OCI-LY1 (cell line): ENCODE data around the gene SLC47A2.

Experiments used
- H2AFZ ChIP-seq: fragments of 200-600 bp; sonication (generic), shearing (Covaris generic); 2 replicates; pipeline ENCODE4 v1.6.0; 2014; ENCODE audit warnings: antibody characterized with exemption, mild to moderate bottlenecking, low read length
- H3F3A ChIP-seq: fragments of 200-600 bp; sonication (generic), shearing (Covaris generic); 2 replicates; pipeline ENCODE4 v1.6.0; 2014; ENCODE audit warnings: mild to moderate bottlenecking, antibody characterized with exemption, low read length, moderate library complexity; ENCODE audit not compliant: insufficient read depth
- H3K27ac ChIP-seq: fragments of 200-600 bp; sonication (generic); 2 replicates; pipeline ENCODE4 v1.5.1; 2014; ENCODE audit warnings: low read length, mixed run types, mild to moderate bottlenecking, low read depth; ENCODE audit not compliant: poor library complexity, severe bottlenecking
- H3K27me3 ChIP-seq: fragments of 200-600 bp; sonication (generic); 2 replicates; pipeline ENCODE4 v1.6.0; 2014; ENCODE audit warnings: antibody characterized with exemption, mild to moderate bottlenecking, low read length, moderate library complexity; ENCODE audit not compliant: insufficient read depth
- H3K36me3 ChIP-seq: fragments of 200-600 bp; sonication (generic); 2 replicates; pipeline ENCODE4 v1.6.1; 2014; ENCODE audit warnings: mild to moderate bottlenecking, antibody characterized with exemption, low read length, moderate library complexity, mixed read lengths; ENCODE audit not compliant: insufficient read depth
- H3K4me1 ChIP-seq: fragments of 200-600 bp; sonication (generic); 2 replicates; pipeline ENCODE4 v1.5.1; 2014; ENCODE audit warnings: mild to moderate bottlenecking, low read length, moderate library complexity; ENCODE audit not compliant: insufficient read depth, severe bottlenecking
- H3K4me2 ChIP-seq: fragments of 200-600 bp; sonication (generic), shearing (Covaris generic); 2 replicates; pipeline ENCODE4 v1.6.1; 2014; ENCODE audit warnings: low read length
- H3K4me3 ChIP-seq: fragments of 200-600 bp; sonication (generic); 2 replicates; pipeline ENCODE4 v1.5.1; 2014; ENCODE audit warnings: low read length, low read depth, mild to moderate bottlenecking, mixed read lengths; ENCODE audit not compliant: poor library complexity, severe bottlenecking
- H3K79me2 ChIP-seq: fragments of 200-600 bp; shearing (Covaris generic); 2 replicates; pipeline ENCODE4 v1.6.1; 2016; ENCODE audit warnings: mixed run types, low read length, mixed read lengths; ENCODE audit not compliant: insufficient read depth
- H3K9ac ChIP-seq: fragments of 200-600 bp; sonication (generic), shearing (Covaris generic); 2 replicates; pipeline ENCODE4 v1.6.1; 2014; ENCODE audit warnings: mild to moderate bottlenecking, low read length, mixed read lengths
- H3K9me2 ChIP-seq: fragments of 200-600 bp; sonication (generic), shearing (Covaris generic); 2 replicates; pipeline ENCODE4 v1.6.1; 2014; ENCODE audit warnings: low read depth, mild to moderate bottlenecking, low read length, mixed read lengths
- H3K9me3 ChIP-seq: fragments of 200-600 bp; shearing (Covaris generic); 2 replicates; pipeline ENCODE4 v1.6.1; 2014; ENCODE audit warnings: low read length, mixed read lengths
- H4K20me1 ChIP-seq: fragments of 200-600 bp; sonication (generic), shearing (Covaris generic); 2 replicates; pipeline ENCODE4 v1.6.0; 2016; ENCODE audit warnings: mild to moderate bottlenecking, low read length; ENCODE audit not compliant: insufficient read depth
- EZH2 ChIP-seq: fragments of 200-600 bp; sonication (generic), shearing (Covaris generic); IDR thresholded peaks from 2 replicates; pipeline ENCODE4 v1.8.0; 2017; ENCODE audit warnings: borderline replicate concordance, mixed run types, mild to moderate bottlenecking, antibody characterized with exemption, low read length, moderate library complexity, mixed read lengths
- TF ChIP-seq, protein P1 (sequence below): fragments of 200-600 bp; sonication (generic), shearing (Covaris generic); IDR thresholded peaks from 2 replicates; pipeline ENCODE4 v1.5.1; 2017; ENCODE audit warnings: mild to moderate bottlenecking, antibody characterized with exemption, low read length, moderate library complexity, mixed read lengths

The SLC47A2 gene

DNA sequence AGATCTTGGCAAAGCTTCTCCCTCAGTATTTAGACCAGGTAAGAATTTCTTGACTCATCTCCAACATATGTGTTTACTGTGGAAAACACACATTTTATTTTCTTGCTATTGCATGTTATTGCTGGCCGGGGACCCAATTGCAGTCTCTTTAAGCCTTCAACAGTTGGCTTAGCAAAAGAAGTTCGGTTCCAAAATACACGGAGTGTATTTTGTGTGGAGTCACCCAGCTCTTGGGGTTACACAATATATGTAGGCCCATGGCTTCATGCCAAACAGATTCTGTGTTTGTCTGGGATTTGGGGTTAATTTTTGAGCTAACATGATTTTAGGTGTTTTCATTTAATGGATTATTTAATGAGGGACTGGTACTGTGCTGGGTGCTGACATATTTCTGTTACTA is 63.8 kb downstream of the SLC47A2 start:
- Histone ChIP-seq H2AFZ (no peak overlapping the region), H3K9me3 (no peaks in the 10 kb centered on the region), H3K4me2 (no peak overlapping the region), H3K4me3 (no peak overlapping the region), H3K9ac (no peak overlapping the region), H3F3A (no peaks in the 10 kb centered on the region), H3K27ac (no peak overlapping the region), H3K27me3 (no peaks in the 10 kb centered on the region), H4K20me1 (no peaks in the 10 kb centered on the region), H3K36me3 (peaks cover 42% of the 10 kb centered on the region), H3K79me2 (peaks cover 6% of the 10 kb centered on the region), H3K9me2 (no peaks in the 10 kb centered on the region), H3K4me1 (peaks cover 24% of the 10 kb centered on the region)
- TF ChIP-seq, protein P1, sequence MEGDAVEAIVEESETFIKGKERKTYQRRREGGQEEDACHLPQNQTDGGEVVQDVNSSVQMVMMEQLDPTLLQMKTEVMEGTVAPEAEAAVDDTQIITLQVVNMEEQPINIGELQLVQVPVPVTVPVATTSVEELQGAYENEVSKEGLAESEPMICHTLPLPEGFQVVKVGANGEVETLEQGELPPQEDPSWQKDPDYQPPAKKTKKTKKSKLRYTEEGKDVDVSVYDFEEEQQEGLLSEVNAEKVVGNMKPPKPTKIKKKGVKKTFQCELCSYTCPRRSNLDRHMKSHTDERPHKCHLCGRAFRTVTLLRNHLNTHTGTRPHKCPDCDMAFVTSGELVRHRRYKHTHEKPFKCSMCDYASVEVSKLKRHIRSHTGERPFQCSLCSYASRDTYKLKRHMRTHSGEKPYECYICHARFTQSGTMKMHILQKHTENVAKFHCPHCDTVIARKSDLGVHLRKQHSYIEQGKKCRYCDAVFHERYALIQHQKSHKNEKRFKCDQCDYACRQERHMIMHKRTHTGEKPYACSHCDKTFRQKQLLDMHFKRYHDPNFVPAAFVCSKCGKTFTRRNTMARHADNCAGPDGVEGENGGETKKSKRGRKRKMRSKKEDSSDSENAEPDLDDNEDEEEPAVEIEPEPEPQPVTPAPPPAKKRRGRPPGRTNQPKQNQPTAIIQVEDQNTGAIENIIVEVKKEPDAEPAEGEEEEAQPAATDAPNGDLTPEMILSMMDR, result no peak
- TF ChIP-seq EZH2, result no peak

DNA sequence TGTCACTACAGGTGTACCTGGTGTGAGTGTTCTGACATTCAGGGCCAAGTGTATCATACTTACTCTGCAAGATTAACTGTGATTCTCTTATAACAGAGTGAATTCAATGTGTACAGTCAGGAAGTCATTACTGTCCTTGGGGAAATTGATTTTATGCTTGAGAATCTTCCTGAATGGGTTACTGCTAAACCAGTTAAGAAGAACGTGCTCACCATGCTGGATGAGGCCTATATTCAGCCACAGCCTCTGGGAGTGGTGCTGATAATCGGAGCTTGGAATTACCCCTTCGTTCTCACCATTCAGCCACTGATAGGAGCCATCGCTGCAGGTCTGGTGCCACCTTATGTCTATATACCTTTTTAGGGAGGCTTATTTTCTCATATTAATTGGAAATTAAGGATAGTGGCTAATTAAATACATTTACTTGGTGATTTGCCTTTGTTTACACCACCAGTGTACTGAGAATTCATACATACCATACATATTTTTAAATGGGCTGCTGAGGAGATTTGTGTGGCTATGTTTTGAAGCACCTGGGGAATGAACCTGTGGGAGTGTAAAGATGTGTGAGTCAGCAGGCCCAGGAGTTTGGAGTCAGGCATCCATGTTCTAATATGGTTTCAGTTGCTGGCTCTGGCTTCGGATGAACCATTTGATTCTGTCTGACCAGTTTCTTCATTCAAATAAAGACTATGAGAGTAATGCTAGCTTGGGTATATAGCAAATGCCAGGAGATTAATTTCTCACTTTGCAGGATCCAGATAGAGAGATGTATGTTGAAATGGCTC is 64.7 kb downstream of the SLC47A2 start:
- H3K79me2 ChIP-seq, result peaks cover 6% of the 10 kb centered on the region
- no peaks in the 10 kb centered on the region for H4K20me1 ChIP-seq
- H3K4me2 ChIP-seq, result no peak overlapping the region
- H3K9me3 ChIP-seq, result no peaks in the 10 kb centered on the region
- no peaks in the 10 kb centered on the region for H3F3A ChIP-seq
- H3K36me3 ChIP-seq, result peaks cover 39% of the 10 kb centered on the region
- H2AFZ ChIP-seq, result no peak overlapping the region
- no peaks in the 10 kb centered on the region for H3K9me2 ChIP-seq
- H3K4me1 ChIP-seq, result peaks cover 28% of the 10 kb centered on the region
- no peak for TF ChIP-seq EZH2
- TF ChIP-seq, protein P1, result no peak
- no peak overlapping the region for H3K4me3 ChIP-seq
- no peaks in the 10 kb centered on the region for H3K27me3 ChIP-seq
- no peak overlapping the region for H3K9ac ChIP-seq
- no peak overlapping the region for H3K27ac ChIP-seq

DNA sequence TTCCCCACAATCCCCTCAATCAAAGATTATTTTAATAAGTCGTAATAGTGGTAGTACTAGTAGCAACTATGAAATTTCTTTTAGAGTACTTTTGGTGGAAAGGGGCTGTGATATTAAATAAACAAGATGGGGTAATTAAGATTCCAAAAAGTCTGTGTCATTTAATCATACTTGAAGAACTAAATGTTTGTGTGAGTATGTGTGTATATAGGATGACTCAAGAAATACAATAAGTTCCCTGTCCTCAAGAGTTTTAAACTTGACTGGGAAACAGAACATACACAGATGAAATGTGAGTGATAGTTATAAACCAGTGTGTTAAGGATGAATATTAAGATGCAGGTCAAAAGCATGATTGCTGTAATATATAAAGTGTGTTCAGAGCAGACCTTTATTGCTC is 65.6 kb downstream of the SLC47A2 start:
- peaks cover 35% of the 10 kb centered on the region for H3K36me3 ChIP-seq
- peaks cover 6% of the 10 kb centered on the region for H3K79me2 ChIP-seq
- no peaks in the 10 kb centered on the region for H3F3A ChIP-seq
- peak overlapping the region; percentile 18; the same call in 1 of the 2 replicates for H3K4me2 ChIP-seq
- no peaks in the 10 kb centered on the region for H3K9me3 ChIP-seq
- no peaks in the 10 kb centered on the region for H3K9me2 ChIP-seq
- no peak overlapping the region for H3K27ac ChIP-seq
- TF ChIP-seq, protein P1, result no peak
- no peak for TF ChIP-seq EZH2
- H3K4me3 ChIP-seq, result no peak overlapping the region
- no peaks in the 10 kb centered on the region for H3K27me3 ChIP-seq
- no peaks in the 10 kb centered on the region for H4K20me1 ChIP-seq
- H3K9ac ChIP-seq, result no peak overlapping the region
- H2AFZ ChIP-seq, result no peak overlapping the region
- peaks cover 28% of the 10 kb centered on the region for H3K4me1 ChIP-seq
